HG03558 (cell line): ENCODE measurements around the gene NRARP.

ENCODE experiments used
- ATAC-seq: cut with Tn5 transposase; IDR thresholded peaks from one replicate; pipeline ENCODE4 v1.9.1; 2021; ENCODE audit warnings: moderate number of reproducible peaks; ENCODE audit not compliant: unreplicated experiment; ENCODE audit errors: extremely low read depth

Gene NRARP

GRCh38 chr9:137300567-137301080 is 1.4 kb downstream of the NRARP start:
- ATAC-seq = no peak

GRCh38 chr9:137299938-137300337 is 2.1 kb downstream of the NRARP start:
- ATAC-seq = no peak

GRCh38 chr9:137299203-137299565 is 2.9 kb downstream of the NRARP start:
- ATAC-seq = no peak

GRCh38 chr9:137298401-137299202 is 3.5 kb downstream of the NRARP start:
- no peak for ATAC-seq

- no peak for ATAC-seq
Observed at GRCh38 chr9:137297966-137298365, 4.1 kb downstream of the NRARP start.

DNA sequence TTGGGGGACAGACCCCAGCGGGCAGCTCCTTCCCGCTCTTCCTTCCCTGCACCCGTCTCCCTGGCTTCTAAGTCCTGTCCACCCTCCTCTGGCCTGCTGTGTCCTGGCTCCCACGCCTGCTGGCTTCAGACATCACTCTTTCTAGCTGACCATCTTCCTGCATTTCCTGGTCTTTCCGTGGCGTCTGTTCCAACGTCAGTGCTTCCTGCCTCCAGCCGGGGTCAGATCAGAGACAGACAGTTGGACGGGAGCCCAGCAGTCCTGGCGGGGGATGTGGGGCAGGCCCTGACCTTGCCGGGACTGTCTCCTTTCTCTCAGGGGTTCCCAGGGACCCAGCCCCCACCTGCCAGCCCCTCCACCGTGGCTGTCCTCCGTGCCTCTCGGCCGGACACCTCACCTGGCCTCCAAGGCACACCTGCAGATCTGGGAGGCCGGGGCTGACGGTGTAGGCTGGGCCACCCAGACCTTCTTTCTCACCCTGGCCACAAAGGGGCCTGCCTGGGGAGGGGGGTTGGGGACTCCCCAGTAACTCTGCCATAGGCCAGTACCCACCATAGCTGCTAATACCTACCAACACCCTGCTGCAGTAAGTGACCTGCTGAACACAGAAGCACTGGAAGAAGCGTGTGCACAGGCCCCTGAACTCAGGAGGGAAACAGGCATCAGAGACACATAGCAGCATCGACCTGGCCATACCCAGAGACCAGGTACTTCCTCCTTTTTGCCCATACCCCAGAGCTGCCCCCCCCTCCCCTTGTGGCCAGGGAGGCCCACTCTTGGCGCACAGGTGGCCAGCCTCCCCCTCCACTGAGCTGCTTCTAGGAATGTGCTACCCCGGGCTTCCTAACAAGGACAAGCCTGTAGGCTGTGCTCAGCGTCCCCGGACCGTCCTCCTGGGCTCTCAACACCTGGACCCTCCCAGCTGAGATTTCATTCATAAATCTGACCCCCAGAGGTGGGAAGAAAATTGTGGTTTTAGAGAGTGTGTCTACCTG is 5.1 kb downstream of the NRARP start:
- no peak for ATAC-seq

GRCh38 chr9:137295849-137296669 is 6.0 kb downstream of the NRARP start:
- ATAC-seq = no peak

GRCh38 chr9:137295238-137295811 is 6.7 kb downstream of the NRARP start:
- ATAC-seq = no peak

- ATAC-seq = no peak
Observed at GRCh38 chr9:137294681-137295237, 7.3 kb downstream of the NRARP start.

DNA sequence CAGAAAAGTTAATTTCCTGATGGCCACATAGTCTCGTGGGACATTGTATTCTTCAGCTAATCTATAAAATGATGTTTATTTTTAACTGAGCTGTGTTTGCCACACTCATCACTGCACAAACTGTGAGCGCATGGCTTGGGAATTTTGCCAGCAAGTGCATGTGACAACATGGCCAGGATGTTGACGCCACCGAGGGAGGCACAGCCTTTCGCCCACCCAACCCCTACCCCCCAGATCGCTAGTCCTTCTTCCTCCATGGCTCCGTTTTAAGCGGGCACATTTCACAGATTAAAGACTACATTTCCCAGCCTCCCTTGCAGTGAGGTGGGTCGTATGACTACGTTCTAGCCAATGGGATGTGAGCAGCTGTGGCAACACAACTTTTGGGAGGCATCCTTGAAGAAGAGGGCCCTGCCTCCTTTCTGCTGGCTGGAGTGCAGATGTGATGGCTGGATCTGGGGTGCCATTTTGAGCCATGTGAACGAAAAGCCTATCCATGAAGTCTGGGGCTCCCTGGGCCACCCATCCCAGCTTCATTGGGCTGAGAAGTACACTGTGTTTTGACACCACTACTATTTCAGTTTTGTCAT is 7.9 kb downstream of the NRARP start:
- ATAC-seq = no peak

- no peak for ATAC-seq
Observed at GRCh38 chr9:137293482-137294090, 8.5 kb downstream of the NRARP start.

- no peak for ATAC-seq
Observed at GRCh38 chr9:137293094-137293481, 9.0 kb downstream of the NRARP start.

- ATAC-seq = no peak
Observed at GRCh38 chr9:137286975-137287383, 15.1 kb downstream of the NRARP start.

- ATAC-seq = no peak
Observed at GRCh38 chr9:137281345-137282116, 20.5 kb downstream of the NRARP start.

DNA sequence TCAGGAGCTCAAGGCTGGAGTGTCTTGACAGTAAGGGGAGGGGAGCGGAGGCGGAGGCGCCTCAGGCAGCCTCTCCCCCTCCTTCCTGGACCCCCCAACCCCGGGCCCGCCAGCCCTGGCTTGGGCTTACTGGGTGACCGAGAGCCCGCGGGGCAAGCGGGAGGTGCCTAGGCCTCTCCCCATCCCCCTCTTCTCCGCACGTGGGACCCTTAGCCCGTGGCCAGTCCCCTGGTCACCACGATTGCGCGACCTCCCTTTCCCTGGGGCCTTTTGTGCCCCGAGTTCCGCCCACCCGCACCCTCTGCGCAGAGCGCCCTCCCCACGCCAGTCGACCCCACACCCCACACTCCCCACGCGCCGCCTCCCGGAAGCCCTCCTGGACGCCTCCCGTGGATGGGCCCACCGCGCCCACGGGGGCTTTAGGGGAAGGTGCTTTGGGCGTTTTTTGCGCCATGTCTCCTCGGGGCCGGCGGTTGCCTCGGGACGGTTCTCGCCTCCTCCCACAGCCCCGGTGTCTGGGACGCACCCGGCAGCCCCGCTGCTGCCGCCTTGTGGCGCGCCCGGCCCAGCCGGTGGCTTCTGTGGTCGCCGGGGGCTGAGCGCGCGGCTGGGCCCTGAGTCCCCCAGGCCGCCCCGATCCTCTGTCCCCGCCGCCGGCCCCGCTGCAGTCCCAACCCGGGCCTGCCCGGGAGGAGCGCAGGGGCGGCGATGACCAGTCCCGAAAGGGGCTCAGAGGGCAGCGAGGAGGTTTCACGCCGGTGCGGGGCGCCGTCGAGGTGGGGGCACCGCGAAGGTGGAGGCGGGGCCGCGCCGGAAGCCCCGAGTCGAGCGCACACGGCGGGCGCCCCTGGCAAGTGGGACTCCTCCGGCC is 21.4 kb downstream of the NRARP start:
- ATAC-seq = no peak

DNA sequence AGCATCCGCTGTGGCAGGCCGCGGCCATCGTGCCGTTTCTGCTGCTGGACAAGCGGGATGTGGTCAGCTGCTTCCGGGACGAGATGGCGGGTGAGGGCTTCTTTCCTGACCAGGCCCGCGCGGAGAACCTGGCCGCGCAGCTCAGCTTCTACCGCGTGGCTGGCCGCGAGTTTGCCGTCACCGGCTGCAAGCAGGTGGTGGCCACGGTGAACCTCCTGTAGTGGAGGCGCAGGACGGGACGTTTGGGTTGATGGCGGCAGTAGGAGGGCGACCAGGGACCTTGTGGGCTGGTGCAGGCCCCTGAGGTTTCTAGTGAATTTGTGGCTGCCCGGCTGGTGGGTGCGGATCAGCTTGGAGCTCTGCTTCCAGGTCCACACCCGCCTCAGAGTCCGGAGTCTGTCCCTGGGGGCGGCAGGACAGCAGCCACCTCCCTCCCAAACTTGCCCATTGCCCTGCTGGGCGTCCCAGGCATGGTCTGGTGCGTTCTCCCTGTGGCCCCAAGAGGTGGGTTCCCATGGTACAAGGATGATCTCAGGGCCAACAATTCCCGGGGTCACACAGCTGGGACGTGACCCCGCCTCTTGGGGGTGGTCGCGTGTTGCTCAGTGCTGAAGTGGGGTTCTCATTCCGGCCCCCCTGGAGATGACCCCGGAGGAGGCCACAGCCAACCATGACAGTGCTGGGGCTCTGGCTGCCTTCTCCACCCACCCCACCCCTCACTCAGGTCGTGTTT is 22.2 kb downstream of the NRARP start:
- ATAC-seq = no peak
